22Rv1 (cell line): ENCODE measurements around the gene MAGOH.

ENCODE experiments used
- CTCF ChIP-seq: fragments of 450-650 bp; IDR thresholded peaks from 2 replicates; pipeline ENCODE4 v1.5.1; 2017; ENCODE audit warnings: mild to moderate bottlenecking
- ZFX ChIP-seq: fragments of 450-650 bp; IDR thresholded peaks from 2 replicates; pipeline ENCODE4 v1.6.1; 2017; ENCODE audit warnings: antibody characterized with exemption, borderline replicate concordance

- TF ChIP-seq CTCF (no peak), ZFX (no peak)
Observed at GRCh38 chr1:53219711-53220110, 18.6 kb downstream of the MAGOH start.
